Esophagus squamous epithelium (tissue), 4 donors: Measurements from ENCODE around the gene ADGRD1.

Experiments used
- POLR2A ChIP-seq, 4 donors: fragments of 450-650 bp; IDR thresholded peaks; one replicate each; pipeline ENCODE4 v1.6.1; 2017; ENCODE audit warnings: antibody characterized with exemption in 4 of 4, mild to moderate bottlenecking in 4 of 4, moderate library complexity in 3 of 4
- TF ChIP-seq, protein P1 (sequence below), 6 experiments: fragments of 450-650 bp in 4 of 6; fragments of 200-600 bp in 2 of 6; sonication (generic) in 2 of 6; IDR thresholded peaks; one replicate each; pipeline ENCODE4 v1.5.1; 2016 to 2019; ENCODE audit warnings: antibody characterized with exemption in 6 of 6, mild to moderate bottlenecking in 4 of 6, moderate library complexity in 4 of 6

DNA sequence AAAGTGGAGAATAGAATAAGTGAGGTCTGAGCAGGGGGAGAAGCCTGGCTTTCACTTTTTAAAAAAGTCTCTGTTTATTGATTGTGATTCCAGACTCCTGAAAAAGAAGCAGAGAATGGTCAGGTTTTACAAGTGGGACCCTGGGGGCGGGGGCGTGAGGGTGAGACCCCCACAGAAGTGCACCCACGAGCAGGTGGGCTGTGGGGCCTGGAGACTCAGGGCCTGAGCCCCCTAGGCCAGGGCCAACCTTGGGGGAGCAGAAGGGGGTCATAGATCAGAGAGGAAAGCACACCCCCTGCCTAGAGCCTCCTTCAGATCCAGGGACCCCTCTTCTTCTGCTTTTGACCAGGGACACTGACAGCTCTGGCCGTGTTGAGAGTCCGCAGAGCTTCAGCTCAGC is 180.3 kb downstream of the ADGRD1 start:
- TF ChIP-seq, protein P1, sequence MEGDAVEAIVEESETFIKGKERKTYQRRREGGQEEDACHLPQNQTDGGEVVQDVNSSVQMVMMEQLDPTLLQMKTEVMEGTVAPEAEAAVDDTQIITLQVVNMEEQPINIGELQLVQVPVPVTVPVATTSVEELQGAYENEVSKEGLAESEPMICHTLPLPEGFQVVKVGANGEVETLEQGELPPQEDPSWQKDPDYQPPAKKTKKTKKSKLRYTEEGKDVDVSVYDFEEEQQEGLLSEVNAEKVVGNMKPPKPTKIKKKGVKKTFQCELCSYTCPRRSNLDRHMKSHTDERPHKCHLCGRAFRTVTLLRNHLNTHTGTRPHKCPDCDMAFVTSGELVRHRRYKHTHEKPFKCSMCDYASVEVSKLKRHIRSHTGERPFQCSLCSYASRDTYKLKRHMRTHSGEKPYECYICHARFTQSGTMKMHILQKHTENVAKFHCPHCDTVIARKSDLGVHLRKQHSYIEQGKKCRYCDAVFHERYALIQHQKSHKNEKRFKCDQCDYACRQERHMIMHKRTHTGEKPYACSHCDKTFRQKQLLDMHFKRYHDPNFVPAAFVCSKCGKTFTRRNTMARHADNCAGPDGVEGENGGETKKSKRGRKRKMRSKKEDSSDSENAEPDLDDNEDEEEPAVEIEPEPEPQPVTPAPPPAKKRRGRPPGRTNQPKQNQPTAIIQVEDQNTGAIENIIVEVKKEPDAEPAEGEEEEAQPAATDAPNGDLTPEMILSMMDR (IDR thresholded peaks at IDR 0.05) = no peak
- TF ChIP-seq POLR2A (IDR thresholded peaks at IDR 0.05) = no peak
